ENCODE results near the gene DNAJC16.

The DNAJC16 gene

GRCh38 chr1:15622712-15623373, 96.2 kb downstream of the DNAJC16 start:
- DNase-seq, result no peak

GRCh38 chr1:15623435-15623834, 96.8 kb downstream of the DNAJC16 start:
- no peak for DNase-seq

GRCh38 chr1:15624133-15624714, 97.6 kb downstream of the DNAJC16 start:
- DNase-seq, result no peak

- DNase-seq, result no peak
Measured at GRCh38 chr1:15625056-15625917, 98.6 kb downstream of the DNAJC16 start.
